SU-DHL-6 (cell line): ENCODE data around the gene RIC8B.

ENCODE experiments used
- H2AFZ ChIP-seq: fragments of 200-600 bp; sonication (generic); 2 replicates; pipeline ENCODE4 v1.6.1; 2014; ENCODE audit warnings: low read depth, mild to moderate bottlenecking, moderate library complexity, mixed read lengths, antibody characterized with exemption, low read length; ENCODE audit not compliant: severe bottlenecking
- H3F3A ChIP-seq: fragments of 200-600 bp; shearing (Covaris generic); 2 replicates; pipeline ENCODE4 v1.6.0; 2016; ENCODE audit warnings: antibody characterized with exemption, mild to moderate bottlenecking; ENCODE audit not compliant: insufficient read depth
- H3K27ac ChIP-seq: fragments of 200-600 bp; sonication (generic); 2 replicates; pipeline ENCODE4 v1.5.1; 2016; ENCODE audit warnings: low read depth, mild to moderate bottlenecking, low read length, moderate library complexity, mixed read lengths
- H3K27me3 ChIP-seq: fragments of 200-600 bp; sonication (generic), shearing (Covaris generic); 2 replicates; pipeline ENCODE4 v1.6.0; 2014; ENCODE audit warnings: mild to moderate bottlenecking, low read length
- H3K36me3 ChIP-seq: fragments of 200-600 bp; sonication (generic); 2 replicates; pipeline ENCODE4 v1.6.1; 2014; ENCODE audit warnings: mild to moderate bottlenecking, low read length, mixed read lengths
- H3K4me2 ChIP-seq: fragments of 300-600, 200-600 bp; shearing (Covaris generic), sonication (generic); 2 replicates; pipeline ENCODE4 v1.6.0; 2014; ENCODE audit warnings: low read length, low read depth, mild to moderate bottlenecking; ENCODE audit not compliant: poor library complexity, severe bottlenecking
- H3K4me3 ChIP-seq: fragments of 200-600 bp; sonication (generic); 2 replicates; pipeline ENCODE4 v1.5.1; 2014; ENCODE audit warnings: antibody characterized with exemption, low read length, mild to moderate bottlenecking, mixed read lengths; ENCODE audit not compliant: insufficient read depth, poor library complexity, severe bottlenecking
- H3K79me2 ChIP-seq: fragments of 200-600 bp; sonication (generic); 2 replicates; pipeline ENCODE4 v1.6.1; 2014; ENCODE audit warnings: mild to moderate bottlenecking, low read length, moderate library complexity; ENCODE audit not compliant: insufficient read depth
- H3K9ac ChIP-seq: fragments of 200-600 bp; sonication (generic); 2 replicates; pipeline ENCODE4 v1.7.0; 2014; ENCODE audit warnings: mild to moderate bottlenecking, low read length
- H3K9me2 ChIP-seq: fragments of 200-600 bp; sonication (generic); replicated peaks from 2 replicates; pipeline ENCODE4 v1.6.1; 2014; ENCODE audit warnings: low read length; ENCODE audit not compliant: insufficient read depth
- H3K9me3 ChIP-seq: fragments of 200-600 bp; sonication (generic); 2 replicates; pipeline ENCODE4 v1.6.1; 2014; ENCODE audit warnings: low read length, mixed read lengths; ENCODE audit not compliant: insufficient read depth
- H4K20me1 ChIP-seq: fragments of 200-600 bp; sonication (generic); 2 replicates; pipeline ENCODE4 v1.6.1; 2014; ENCODE audit warnings: low read depth, mild to moderate bottlenecking, antibody characterized with exemption, low read length, moderate library complexity, mixed read lengths
- EZH2phosphoT487 ChIP-seq: fragments of 200-600 bp; sonication (generic), shearing (Covaris generic); conservative IDR thresholded peaks from 2 replicates; pipeline ENCODE4 v1.6.1; 2018; ENCODE audit warnings: mild to moderate bottlenecking, antibody characterized with exemption, low read length, moderate library complexity, mixed read lengths
- TF ChIP-seq, protein P1 (sequence below): fragments of 200-600 bp; sonication (generic); IDR thresholded peaks from one replicate; pipeline ENCODE4 v1.5.1; 2017; ENCODE audit warnings: antibody characterized with exemption, mild to moderate bottlenecking, low read length, moderate library complexity; ENCODE audit not compliant: insufficient read depth, poor library complexity, severe bottlenecking

Gene RIC8B

DNA sequence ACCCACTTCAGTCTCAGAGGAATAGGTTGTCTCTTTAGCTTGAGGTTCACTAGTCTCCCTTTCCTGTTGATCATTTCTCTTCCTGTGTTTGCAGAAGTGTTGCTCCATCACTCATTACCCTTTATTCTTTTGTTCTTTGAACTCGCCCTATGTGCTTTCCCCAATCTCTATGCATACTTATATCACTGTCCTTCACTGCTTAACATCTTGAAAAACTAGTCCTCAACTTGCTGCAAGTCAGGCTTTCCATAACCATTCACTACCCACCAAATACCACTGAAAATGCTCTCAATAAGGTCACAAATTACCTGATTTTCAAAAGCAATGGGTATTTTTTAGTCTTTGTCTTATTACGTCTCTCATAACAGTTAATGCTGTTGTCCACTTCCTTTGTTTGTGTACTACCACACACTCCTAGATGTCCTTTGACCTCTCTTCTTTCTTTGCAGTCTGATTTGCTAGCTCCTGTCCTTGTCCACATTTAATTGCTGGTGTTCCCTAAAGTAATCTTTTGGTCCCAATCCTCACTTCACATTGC, 80.8 kb downstream of the RIC8B start:
- H3F3A ChIP-seq, result no peaks in the 10 kb centered on the region
- no peak for TF ChIP-seq EZH2phosphoT487
- TF ChIP-seq, protein P1, sequence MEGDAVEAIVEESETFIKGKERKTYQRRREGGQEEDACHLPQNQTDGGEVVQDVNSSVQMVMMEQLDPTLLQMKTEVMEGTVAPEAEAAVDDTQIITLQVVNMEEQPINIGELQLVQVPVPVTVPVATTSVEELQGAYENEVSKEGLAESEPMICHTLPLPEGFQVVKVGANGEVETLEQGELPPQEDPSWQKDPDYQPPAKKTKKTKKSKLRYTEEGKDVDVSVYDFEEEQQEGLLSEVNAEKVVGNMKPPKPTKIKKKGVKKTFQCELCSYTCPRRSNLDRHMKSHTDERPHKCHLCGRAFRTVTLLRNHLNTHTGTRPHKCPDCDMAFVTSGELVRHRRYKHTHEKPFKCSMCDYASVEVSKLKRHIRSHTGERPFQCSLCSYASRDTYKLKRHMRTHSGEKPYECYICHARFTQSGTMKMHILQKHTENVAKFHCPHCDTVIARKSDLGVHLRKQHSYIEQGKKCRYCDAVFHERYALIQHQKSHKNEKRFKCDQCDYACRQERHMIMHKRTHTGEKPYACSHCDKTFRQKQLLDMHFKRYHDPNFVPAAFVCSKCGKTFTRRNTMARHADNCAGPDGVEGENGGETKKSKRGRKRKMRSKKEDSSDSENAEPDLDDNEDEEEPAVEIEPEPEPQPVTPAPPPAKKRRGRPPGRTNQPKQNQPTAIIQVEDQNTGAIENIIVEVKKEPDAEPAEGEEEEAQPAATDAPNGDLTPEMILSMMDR, result no peak
- no peaks in the 10 kb centered on the region for H3K27me3 ChIP-seq
- no peaks in the 10 kb centered on the region for H3K9me3 ChIP-seq
- no peak overlapping the region for H3K4me3 ChIP-seq
- H3K79me2 ChIP-seq, result no peaks in the 10 kb centered on the region
- H3K9me2 ChIP-seq, result no peaks in the 10 kb centered on the region
- H2AFZ ChIP-seq, result no peak overlapping the region
- H3K4me2 ChIP-seq, result no peak overlapping the region
- no peaks in the 10 kb centered on the region for H3K36me3 ChIP-seq
- H4K20me1 ChIP-seq, result no peaks in the 10 kb centered on the region
- no peak overlapping the region for H3K27ac ChIP-seq
- no peak overlapping the region for H3K9ac ChIP-seq

DNA sequence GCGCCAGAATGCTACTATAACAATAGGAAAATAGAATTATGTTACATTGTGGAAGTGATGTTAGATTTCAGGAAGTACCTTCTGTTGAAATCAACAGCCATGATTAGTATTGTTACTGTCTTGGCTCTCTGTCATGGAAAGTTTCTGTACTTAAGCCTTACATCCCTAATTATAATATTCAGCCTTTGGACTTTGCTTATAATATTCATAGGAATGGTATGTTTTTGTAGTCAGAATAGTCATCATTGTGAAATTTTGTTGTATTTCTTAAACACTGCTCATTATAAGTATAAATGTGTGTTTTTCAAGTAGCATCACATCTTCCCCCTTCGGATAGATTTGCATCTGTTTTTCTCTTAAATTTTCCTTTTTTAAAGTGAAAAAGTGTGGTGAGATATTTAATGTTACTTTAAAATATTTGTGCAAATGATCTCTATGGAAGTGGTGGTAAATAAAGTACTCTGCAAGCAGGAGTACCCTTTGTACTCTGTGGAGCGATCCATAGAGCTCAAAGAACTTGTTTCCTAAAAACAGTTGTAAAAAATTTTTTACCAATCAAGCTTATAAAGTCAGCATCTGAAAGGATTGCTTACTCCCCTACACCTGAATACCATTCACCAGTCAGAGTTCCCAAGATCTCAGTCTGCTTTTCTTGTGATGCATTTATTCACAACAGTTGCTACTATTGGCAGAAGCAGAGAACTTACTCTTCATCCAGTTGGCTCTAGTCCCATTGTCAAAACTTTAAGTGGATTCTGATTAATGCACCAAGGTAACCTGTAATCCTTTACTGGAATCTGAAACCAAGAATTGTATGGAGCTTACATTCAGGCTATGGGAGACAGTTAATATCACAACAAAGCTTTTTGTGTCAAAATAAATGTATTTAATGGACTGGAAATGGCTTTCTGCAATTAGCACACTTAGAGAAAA, 87.8 kb downstream of the RIC8B start:
- Histone ChIP-seq H3K9ac (no peak overlapping the region), H3K4me3 (no peak overlapping the region), H3K9me3 (no peaks in the 10 kb centered on the region), H3K9me2 (no peaks in the 10 kb centered on the region), H3K27ac (no peak overlapping the region), H4K20me1 (no peaks in the 10 kb centered on the region), H3K4me2 (no peak overlapping the region), H3F3A (no peaks in the 10 kb centered on the region), H2AFZ (no peak overlapping the region), H3K27me3 (no peaks in the 10 kb centered on the region), H3K79me2 (no peaks in the 10 kb centered on the region), H3K36me3 (no peaks in the 10 kb centered on the region)
- TF ChIP-seq, protein P1, result no peak
- TF ChIP-seq EZH2phosphoT487, result no peak

DNA sequence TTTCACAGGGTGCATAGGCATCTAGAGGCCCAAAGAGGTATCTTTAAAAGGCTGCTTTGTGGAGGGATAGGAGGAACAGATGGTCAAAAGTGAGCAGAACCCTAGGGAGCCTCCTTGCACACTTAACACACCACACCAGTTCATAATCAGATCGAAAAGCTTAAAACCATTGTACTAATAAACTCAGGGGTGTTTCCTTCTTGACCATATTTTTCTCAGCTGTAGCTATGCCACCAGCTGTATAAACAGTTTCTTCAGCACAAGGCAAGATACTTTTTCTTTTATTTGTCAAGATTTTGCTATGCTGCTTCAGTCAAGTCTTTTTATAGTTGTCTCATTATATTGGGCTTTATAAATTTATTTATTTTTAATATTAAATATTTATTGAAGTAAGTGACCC, 88.7 kb downstream of the RIC8B start:
- no peak overlapping the region for H2AFZ ChIP-seq
- H3K27ac ChIP-seq, result no peak overlapping the region
- no peaks in the 10 kb centered on the region for H3K27me3 ChIP-seq
- no peak overlapping the region for H3K4me2 ChIP-seq
- no peaks in the 10 kb centered on the region for H3K79me2 ChIP-seq
- no peaks in the 10 kb centered on the region for H3K9me3 ChIP-seq
- no peak overlapping the region for H3K4me3 ChIP-seq
- H4K20me1 ChIP-seq, result no peaks in the 10 kb centered on the region
- H3K9me2 ChIP-seq, result no peaks in the 10 kb centered on the region
- H3F3A ChIP-seq, result no peaks in the 10 kb centered on the region
- TF ChIP-seq EZH2phosphoT487, result no peak
- TF ChIP-seq, protein P1, result no peak
- no peak overlapping the region for H3K9ac ChIP-seq
- no peaks in the 10 kb centered on the region for H3K36me3 ChIP-seq
